ENCODE measurements around the gene S100A9.
A peak's percentile ranks its signal among the peaks of the same experiment; 100 is the strongest.
"Not testable (repeated sequence)": the region's sequence is repeated elsewhere in the genome, so short reads cannot be mapped to it uniquely, and the experiment has no call there.

Gene S100A9

DNA sequence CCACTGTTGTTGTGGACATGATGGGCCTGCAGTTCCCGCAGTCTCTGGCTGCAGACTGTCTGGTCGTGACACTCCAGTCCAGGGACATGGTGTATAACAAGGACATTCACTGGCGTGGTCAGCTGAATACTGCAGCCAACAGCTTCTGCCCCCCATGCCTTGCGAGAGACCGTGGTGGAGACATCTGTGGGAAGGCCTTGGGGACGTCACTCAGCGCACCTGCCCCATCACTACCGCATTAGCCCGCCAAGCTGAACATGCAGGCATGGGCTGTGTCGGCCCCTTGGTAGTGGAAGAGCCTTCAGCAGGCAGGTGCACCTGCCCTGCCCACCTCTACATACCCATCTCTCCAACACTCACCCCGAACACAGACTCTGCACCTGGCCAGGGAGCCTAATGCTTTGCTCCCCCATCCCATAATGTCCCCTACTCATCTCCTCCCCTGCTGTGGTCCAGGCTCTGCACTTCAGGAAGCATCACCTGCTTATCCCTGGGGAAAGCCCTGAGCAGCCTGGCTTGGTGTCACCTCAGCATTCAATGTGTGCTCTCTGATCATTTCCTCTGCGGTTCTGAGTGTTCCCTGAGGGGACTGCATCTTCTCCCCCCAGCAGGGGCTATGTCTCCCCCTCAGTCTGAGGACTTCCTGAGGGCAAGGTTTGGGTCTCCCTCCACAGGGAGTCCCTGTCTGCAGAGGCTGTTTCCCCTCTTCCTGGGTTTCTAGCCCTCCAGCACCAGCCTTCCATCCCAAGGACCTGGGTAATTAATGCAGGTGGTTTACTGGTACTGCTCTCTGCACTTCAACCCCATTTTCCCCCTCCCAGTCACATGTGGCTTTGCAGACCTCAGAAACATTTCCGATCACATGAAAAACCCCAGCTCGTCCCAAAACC is 12.2 kb upstream of the S100A9 start:
- no peak for DNase-seq (ENCODE audit: low spot score)

- DNase-seq (ENCODE audit: low spot score): no peak
Observed at GRCh38 chr1:153346077-153346723, 11.5 kb upstream of the S100A9 start.

GRCh38 chr1:153347049-153347448 is 10.6 kb upstream of the S100A9 start:
- not testable (repeated sequence) for DNase-seq (ENCODE audit: low spot score)

- no peak for DNase-seq (ENCODE audit: low spot score)
Observed at GRCh38 chr1:153347856-153348255, 9.8 kb upstream of the S100A9 start.

GRCh38 chr1:153348511-153349362 is 8.9 kb upstream of the S100A9 start, which contains the start of gene PGLYRP4:
TSS of gene PGLYRP4 (minus strand) at chr1:153348841. CDS start at chr1:153347932, 909 bp downstream.
- DNase-seq (ENCODE audit: low spot score): no peak

- no peak for DNase-seq (ENCODE audit: low spot score)
Observed at GRCh38 chr1:153349363-153350320, 8.0 kb upstream of the S100A9 start.

- no peak for DNase-seq (ENCODE audit: low spot score)
Observed at GRCh38 chr1:153350321-153350957, 7.2 kb upstream of the S100A9 start.

GRCh38 chr1:153352523-153352922 is 5.1 kb upstream of the S100A9 start:
- peak; percentile 76 for DNase-seq (ENCODE audit: low spot score)

DNA sequence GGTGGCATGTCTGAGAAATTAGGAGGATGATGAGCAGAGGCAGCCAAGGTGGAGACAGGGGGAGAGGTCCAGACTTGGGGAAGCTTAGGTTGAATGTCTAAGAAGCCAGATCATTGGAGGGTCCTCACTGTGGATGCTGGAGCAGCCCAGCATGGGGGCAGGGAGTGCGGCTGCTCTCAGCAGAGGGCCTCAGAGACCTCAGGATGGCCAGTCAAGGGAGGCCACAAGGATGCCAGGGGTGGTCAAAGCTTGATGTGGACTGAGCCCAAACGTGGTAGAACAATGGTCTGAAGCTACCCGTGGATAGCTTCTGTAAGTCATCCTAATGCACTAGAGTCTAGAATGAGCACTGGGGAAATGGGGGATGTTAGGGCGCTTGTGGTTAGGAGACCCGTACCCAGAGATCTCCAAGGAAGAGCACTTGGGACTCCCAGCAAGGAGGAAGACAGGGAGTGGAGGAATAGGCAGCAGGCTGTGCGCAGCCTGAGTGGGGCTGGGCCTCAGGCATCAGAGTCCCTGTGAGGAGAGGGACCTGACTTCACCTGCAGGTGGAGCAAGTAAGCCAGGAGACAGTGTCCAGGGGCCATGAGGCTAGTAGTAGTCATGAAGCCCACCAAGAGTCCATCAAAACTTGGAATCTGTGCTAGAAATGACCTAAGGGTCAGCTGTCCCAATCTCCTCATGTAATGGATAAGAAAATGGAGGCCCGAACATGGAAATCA is 4.3 kb upstream of the S100A9 start:
- DNase-seq (ENCODE audit: low spot score): no peak

- no peak for DNase-seq (ENCODE audit: low spot score)
Observed at GRCh38 chr1:153354515-153355193, 3.0 kb upstream of the S100A9 start.

DNA sequence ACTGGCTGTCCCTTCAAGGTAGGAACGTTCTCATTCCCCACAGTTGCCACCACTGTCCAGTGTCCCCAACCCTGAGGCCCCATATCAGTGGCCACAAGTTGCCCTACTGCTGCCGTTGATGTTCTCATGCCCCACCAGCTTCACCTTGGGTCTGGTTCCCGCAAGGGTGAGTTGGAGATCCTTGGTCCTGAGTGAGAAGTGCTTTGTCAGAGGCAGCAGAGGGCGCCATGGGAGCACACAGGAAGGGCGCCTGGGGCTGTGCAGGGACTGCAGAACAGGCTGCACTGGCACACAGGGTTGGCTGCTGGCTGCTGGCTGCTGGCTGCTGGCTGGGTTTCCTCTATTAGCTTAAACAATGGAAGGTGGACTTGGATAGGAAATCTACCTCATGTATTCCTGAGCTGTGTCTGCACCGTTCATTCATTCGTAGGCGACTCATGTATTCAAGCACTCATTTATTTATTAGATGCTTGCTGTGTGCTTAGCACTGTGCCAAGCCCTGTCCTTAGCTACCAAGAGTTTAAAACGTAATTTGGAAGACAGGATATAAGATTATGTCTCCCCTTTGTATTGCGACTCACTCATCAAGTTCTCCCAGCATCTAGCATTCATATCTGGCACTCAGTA is 2.1 kb upstream of the S100A9 start:
- DNase-seq (ENCODE audit: low spot score): peak; percentile 34

DNA sequence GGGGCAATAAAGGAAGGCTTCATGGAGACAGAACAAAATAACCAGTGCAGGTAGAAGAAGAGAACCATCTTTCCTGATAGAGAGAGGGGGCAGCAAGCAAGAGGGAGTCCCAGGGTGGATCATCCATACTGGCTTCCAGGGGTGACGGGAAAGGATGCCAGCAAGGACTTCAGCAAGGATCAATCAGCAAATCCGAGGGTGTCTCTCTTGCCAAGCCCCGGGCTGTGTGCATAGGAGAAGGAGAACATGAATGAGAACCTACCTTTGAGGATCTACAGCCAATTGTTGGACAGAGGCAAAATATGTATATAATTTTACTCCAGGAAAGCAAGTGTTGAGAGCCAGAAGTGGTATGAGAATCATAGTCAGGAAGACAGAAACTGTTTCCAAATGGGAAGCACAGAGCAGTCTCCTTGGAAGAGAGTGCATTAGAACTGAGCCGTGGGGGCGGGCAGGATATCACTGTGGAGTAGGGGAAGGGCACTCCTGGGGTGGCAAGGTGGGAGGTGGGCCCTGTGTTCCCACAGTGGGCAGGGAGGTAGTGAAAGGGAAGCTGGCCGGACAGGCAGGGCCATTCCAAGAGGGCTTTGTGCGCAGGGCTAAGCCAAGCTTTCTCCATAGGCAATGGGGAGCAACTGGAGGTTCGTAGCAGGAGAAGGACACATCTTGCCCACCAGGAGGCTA is 1.1 kb upstream of the S100A9 start:
- no peak for DNase-seq (ENCODE audit: low spot score)

GRCh38 chr1:153357076-153357852 is 390 bp upstream of the S100A9 start:
- no peak for DNase-seq (ENCODE audit: low spot score)

GRCh38 chr1:153358691-153358975 is 979 bp downstream of the S100A9 start:
- DNase-seq (ENCODE audit: low spot score): no peak

GRCh38 chr1:153359241-153359640 is 1.6 kb downstream of the S100A9 start:
- DNase-seq (ENCODE audit: low spot score): no peak

DNA sequence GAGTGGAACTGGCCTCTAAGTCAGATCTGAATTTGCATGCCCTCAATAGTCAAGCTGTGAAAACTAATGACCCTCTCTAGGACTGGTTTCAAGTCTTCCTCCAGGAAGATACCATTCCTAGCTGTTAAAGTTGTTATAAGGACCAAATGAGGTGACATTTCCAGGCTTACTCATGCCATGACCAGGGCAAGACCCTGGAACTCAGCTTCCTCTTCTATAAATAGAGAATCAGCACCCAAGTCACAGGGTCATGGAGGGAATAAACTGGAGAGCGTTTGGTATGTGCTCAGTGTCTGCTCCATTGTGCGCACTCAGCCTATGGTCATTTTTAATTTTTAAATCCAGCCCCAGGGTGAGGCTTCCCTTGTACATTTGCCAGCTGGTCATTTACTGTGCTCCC is 2.5 kb downstream of the S100A9 start:
- DNase-seq (ENCODE audit: low spot score): no peak

- DNase-seq (ENCODE audit: low spot score): no peak
Observed at GRCh38 chr1:153360592-153361479, 3.2 kb downstream of the S100A9 start.
